Thoracic aorta (tissue), 2 donors: ENCODE data around the gene SMARCA4. TPM values are rescaled to one million over a fixed set of nuclear protein-coding genes. Genes with fewer than 3 reads are reported as not detected.

Experiments
- ATAC-seq: fragments of 150-250 bp; one replicate; pipeline ENCODE4 v1.8.0; 2017; ENCODE audit warnings: low read depth; ENCODE audit not compliant: insufficient number of reproducible peaks, low FRiP score
- DNase-seq: peaks from one replicate; pipeline ENCODE4 v3.0.0-alpha.2; 2020; ENCODE audit warnings: low spot score
- H3K27ac ChIP-seq, 2 donors: fragments of 200-600 bp; sonication (generic); 1 replicate in 1 of 2; 2 replicates in 1 of 2; pipeline ENCODE4 v1.5.1; 2016; ENCODE audit warnings: mild to moderate bottlenecking in 2 of 2, moderate library complexity in 2 of 2
- H3K27me3 ChIP-seq: fragments of 200-600 bp; sonication (generic); replicated peaks from 2 replicates; pipeline ENCODE4 v1.6.0; 2016; ENCODE audit warnings: mild to moderate bottlenecking; ENCODE audit not compliant: insufficient read depth
- H3K36me3 ChIP-seq: fragments of 200-600 bp; sonication (generic); one replicate; pipeline ENCODE4 v1.5.1; 2016
- H3K4me1 ChIP-seq, 2 donors: fragments of 200-600 bp; sonication (generic); 1 replicate in 1 of 2; 2 replicates in 1 of 2; pipeline versions ENCODE4 v1.5.1 to v1.6.0; 2016; ENCODE audit warnings: low read depth in 2 of 2, mild to moderate bottlenecking in 1 of 2; ENCODE audit not compliant: control insufficient read depth in 1 of 2
- H3K4me3 ChIP-seq: fragments of 200-600 bp; sonication (generic); 2 replicates; pipeline ENCODE4 v1.5.1; 2016; ENCODE audit warnings: mild to moderate bottlenecking
- H3K9me3 ChIP-seq: fragments of 200-600 bp; sonication (generic); 2 replicates; pipeline ENCODE4 v1.5.1; 2016
- total RNA-seq, 2 donors: library from RNA; depleted of rRNA; stranded (reverse); fragments of >200 nt; gene quantifications; one replicate each; pipeline versions ENCODE4 v1.1.0 to v1.2.3, GENCODE V29; 2016
- TF ChIP-seq, protein P1 (sequence below): fragments of 200-600 bp; sonication (generic); IDR thresholded peaks from one replicate; pipeline ENCODE4 v1.5.1; 2019; ENCODE audit warnings: antibody characterized with exemption

SMARCA4 gene
- total RNA-seq, 2 donors from 2014 or later: 63.8 to 85.9 TPM

DNA sequence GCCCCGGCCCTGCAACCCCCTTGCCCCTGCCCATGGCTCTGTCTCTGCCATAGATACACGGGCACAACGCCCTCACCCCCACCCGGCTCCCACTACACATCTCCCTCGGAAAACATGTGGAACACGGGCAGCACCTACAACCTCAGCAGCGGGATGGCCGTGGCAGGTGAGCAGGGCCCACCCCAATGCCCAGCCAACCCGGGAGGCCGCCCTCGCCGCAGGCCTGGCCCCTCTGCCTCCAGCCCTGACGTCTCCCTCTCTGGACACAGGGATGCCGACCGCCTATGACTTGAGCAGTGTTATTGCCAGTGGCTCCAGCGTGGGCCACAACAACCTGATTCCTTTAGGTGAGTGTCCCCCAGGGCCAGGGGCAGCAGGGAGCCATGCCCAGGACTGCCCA lies 40.0 kb upstream of the SMARCA4 start:
- no peaks in the 10 kb centered on the region for H3K27me3 ChIP-seq
- H3K4me1 ChIP-seq: no peaks in the 10 kb centered on the region
- no peak overlapping the region for H3K4me3 ChIP-seq
- no peaks in the 10 kb centered on the region for H3K9me3 ChIP-seq
- TF ChIP-seq, protein P1, sequence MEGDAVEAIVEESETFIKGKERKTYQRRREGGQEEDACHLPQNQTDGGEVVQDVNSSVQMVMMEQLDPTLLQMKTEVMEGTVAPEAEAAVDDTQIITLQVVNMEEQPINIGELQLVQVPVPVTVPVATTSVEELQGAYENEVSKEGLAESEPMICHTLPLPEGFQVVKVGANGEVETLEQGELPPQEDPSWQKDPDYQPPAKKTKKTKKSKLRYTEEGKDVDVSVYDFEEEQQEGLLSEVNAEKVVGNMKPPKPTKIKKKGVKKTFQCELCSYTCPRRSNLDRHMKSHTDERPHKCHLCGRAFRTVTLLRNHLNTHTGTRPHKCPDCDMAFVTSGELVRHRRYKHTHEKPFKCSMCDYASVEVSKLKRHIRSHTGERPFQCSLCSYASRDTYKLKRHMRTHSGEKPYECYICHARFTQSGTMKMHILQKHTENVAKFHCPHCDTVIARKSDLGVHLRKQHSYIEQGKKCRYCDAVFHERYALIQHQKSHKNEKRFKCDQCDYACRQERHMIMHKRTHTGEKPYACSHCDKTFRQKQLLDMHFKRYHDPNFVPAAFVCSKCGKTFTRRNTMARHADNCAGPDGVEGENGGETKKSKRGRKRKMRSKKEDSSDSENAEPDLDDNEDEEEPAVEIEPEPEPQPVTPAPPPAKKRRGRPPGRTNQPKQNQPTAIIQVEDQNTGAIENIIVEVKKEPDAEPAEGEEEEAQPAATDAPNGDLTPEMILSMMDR: no peak
- ATAC-seq (no peak), DNase-seq (no peak)
- H3K36me3 ChIP-seq: peaks cover 40% of the 10 kb centered on the region
- H3K27ac ChIP-seq: no peak overlapping the region

DNA sequence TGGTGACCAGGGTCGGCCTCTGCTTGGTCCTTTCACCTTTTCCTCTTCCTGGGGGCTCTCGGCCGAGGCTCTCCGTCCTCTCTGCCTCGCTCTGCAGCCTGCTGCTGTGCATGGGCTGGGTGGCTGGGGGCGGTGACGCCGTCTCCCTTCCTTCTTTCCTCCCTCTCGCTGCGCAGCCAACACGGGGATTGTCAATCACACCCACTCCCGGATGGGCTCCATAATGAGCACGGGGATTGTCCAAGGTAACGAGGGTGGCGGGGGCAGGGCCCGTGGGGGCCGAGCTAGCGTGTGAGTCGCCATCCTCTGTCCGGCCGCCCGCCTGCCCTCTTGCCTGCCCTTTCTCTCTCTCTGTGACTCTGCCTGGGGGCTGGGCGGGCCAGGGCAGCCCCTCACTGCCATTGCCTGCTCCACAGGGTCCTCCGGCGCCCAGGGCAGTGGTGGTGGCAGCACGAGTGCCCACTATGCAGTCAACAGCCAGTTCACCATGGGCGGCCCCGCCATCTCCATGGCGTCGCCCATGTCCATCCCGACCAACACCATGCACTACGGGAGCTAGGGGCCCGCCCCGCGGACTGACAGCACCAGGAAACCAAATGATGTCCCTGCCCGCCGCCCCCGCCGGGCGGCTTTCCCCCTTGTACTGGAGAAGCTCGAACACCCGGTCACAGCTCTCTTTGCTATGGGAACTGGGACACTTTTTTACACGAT lies 39.5 kb upstream of the SMARCA4 start:
- ATAC-seq: no peak
- H3K27me3 ChIP-seq: no peaks in the 10 kb centered on the region
- DNase-seq: no peak
- peaks cover 39% of the 10 kb centered on the region for H3K36me3 ChIP-seq
- H3K4me3 ChIP-seq: no peak overlapping the region
- no peaks in the 10 kb centered on the region for H3K9me3 ChIP-seq
- no peaks in the 10 kb centered on the region for H3K4me1 ChIP-seq
- no peak overlapping the region for H3K27ac ChIP-seq
- TF ChIP-seq, protein P1: no peak

DNA sequence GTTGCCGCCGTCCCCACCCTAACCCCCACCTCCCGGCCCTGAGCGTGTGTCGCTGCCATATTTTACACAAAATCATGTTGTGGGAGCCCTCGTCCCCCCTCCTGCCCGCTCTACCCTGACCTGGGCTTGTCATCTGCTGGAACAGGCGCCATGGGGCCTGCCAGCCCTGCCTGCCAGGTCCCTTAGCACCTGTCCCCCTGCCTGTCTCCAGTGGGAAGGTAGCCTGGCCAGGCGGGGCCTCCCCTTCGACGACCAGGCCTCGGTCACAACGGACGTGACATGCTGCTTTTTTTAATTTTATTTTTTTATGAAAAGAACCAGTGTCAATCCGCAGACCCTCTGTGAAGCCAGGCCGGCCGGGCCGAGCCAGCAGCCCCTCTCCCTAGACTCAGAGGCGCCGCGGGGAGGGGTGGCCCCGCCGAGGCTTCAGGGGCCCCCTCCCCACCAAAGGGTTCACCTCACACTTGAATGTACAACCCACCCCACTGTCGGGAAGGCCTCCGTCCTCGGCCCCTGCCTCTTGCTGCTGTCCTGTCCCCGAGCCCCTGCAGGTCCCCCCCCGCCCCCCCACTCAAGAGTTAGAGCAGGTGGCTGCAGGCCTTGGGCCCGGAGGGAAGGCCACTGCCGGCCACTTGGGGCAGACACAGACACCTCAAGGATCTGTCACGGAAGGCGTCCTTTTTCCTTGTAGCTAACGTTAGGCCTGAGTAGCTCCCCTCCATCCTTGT lies 38.8 kb upstream of the SMARCA4 start:
- no peak for ATAC-seq
- peaks cover 35% of the 10 kb centered on the region for H3K36me3 ChIP-seq
- TF ChIP-seq, protein P1: no peak

DNA sequence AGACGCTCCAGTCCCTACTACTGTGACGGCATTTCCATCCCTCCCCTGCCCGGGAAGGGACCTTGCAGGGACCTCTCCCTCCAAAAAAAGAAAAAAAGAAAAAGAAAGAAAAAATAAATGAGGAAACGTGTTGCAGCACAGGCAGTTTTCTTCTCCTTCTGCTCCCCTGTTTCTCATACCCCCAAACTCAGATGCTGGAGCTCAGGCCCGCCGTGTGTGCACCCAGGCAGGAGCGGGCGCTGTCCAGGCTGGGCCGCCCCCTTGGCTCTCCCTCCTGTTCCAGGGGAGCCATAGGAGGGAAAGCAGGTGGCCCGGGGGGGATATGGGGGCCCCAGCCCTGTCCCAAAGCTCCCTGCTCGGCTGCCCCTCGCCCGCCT lies 38.2 kb upstream of the SMARCA4 start:
- no peak for ATAC-seq
- Histone ChIP-seq H3K4me1 (peaks cover 4 to 8% of the 10 kb centered on the region in 2 donors), H3K36me3 (peaks cover 35% of the 10 kb centered on the region), H3K9me3 (no peaks in the 10 kb centered on the region), H3K27ac (no peak overlapping the region), H3K4me3 (no peak overlapping the region), H3K27me3 (no peaks in the 10 kb centered on the region)
- DNase-seq: no peak
- TF ChIP-seq, protein P1: no peak

More for the DNA sequence above, 38.8 kb upstream of the SMARCA4 start:
- H3K9me3 ChIP-seq: no peaks in the 10 kb centered on the region
- no peaks in the 10 kb centered on the region for H3K27me3 ChIP-seq
- no peak overlapping the region for H3K4me3 ChIP-seq
- no peak overlapping the region for H3K27ac ChIP-seq
- peaks cover 0 to 2% of the 10 kb centered on the region in 2 donors for H3K4me1 ChIP-seq
- no peak for DNase-seq

DNA sequence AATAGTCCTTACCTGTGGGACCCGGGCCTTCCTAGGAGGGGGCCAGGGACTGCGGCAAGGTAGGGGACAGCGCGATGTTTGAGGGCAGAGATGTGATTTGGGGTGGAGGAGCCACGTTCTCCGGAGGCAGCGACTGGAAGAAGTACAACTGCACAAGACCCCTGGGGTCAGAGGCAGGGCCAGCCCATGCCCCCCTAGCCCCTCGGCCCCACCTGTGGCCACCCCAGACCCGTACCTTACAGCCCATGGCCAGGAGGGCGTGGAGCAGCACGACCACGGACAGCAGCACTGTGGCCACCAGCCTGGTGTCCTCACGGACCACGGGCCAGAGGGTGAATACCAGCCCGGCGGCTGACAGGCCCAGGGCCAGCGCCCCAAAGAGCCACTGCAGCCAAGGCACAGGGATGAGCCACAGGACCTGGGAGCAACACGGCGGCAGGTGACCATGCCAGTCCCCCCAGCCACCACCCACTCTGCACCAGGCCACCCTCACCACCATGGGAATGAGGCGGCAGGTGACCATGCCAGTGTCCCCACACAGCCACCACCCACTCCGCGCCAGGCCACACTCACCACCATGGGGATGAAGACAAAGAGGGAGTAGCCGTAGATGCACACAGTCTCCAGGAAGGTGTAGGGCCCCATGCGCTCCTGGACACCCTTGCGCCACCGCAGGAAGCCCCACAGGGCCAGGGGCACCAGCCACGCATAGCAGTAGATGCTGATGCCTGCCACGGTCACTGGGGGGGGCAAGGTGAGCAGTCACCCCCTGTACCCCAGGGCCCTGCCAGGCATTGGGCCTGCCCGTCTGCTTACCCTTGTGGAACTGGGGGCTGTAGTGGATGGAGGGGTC lies 37.3 kb upstream of the SMARCA4 start:
- Histone ChIP-seq H3K4me3 (no peak overlapping the region), H3K36me3 (peaks cover 35% of the 10 kb centered on the region), H3K27me3 (no peaks in the 10 kb centered on the region), H3K27ac (no peak overlapping the region), H3K4me1 (peaks cover 8 to 12% of the 10 kb centered on the region in 2 donors), H3K9me3 (no peaks in the 10 kb centered on the region)
- no peak for ATAC-seq
- TF ChIP-seq, protein P1: no peak
- no peak for DNase-seq
